DLD1 (cell line): Measurements from ENCODE around the gene PEBP1.
"Not testable (repeated sequence)": the region's sequence is repeated elsewhere in the genome, so short reads cannot be mapped to it uniquely, and the experiment has no call there.

Experiments used
- in situ Hi-C: cut with HindIII; loops from 2 replicates; pipeline ENCODE4 v1.10.0; 2017; ENCODE audit warnings: low sequenced_read_pairs

The PEBP1 gene

GRCh38 chr12:118129436-118129835 is 6.5 kb upstream of the PEBP1 start:
- in situ Hi-C loops: not testable (repeated sequence)

- in situ Hi-C loops: no loop called here
Observed at GRCh38 chr12:118136559-118137003, 657 bp downstream of the PEBP1 start.

GRCh38 chr12:118137148-118137678 is 1.3 kb downstream of the PEBP1 start:
- in situ Hi-C loops: no loop called here

GRCh38 chr12:118140825-118141224 is 4.9 kb downstream of the PEBP1 start:
- in situ Hi-C loops: no loop called here

GRCh38 chr12:118144499-118144898 is 8.6 kb downstream of the PEBP1 start:
- in situ Hi-C loops: no loop called here

GRCh38 chr12:118145113-118145797 is 9.3 kb downstream of the PEBP1 start:
- in situ Hi-C loops: no loop called here

GRCh38 chr12:118145798-118146156 is 9.9 kb downstream of the PEBP1 start:
- in situ Hi-C loops: no loop called here

GRCh38 chr12:118148287-118148686 is 12.4 kb downstream of the PEBP1 start:
- in situ Hi-C loops: no loop called here

GRCh38 chr12:118150625-118151024 is 14.7 kb downstream of the PEBP1 start:
- in situ Hi-C loops: no loop called here

- in situ Hi-C loops: no loop called here
Observed at GRCh38 chr12:118151755-118152154, 15.8 kb downstream of the PEBP1 start.

- in situ Hi-C loops: no loop called here
Observed at GRCh38 chr12:118160536-118160935, 24.6 kb downstream of the PEBP1 start.

GRCh38 chr12:118164798-118165486 is 29.0 kb downstream of the PEBP1 start:
- in situ Hi-C loops: no loop called here

- in situ Hi-C loops: no loop called here
Observed at GRCh38 chr12:118166946-118167345, 31.0 kb downstream of the PEBP1 start.

- in situ Hi-C loops: no loop called here
Observed at GRCh38 chr12:118175823-118176447, 40.0 kb downstream of the PEBP1 start.

- in situ Hi-C loops: loop anchor here (5.0 kb wide), 1 partner anchor 169 kb away; no protein-coding TSS in a partner anchor
Observed at GRCh38 chr12:118183155-118183554, 47.2 kb downstream of the PEBP1 start.

GRCh38 chr12:118183711-118184110 is 47.8 kb downstream of the PEBP1 start:
- in situ Hi-C loops: loop anchor here (5.0 kb wide), 1 partner anchor 169 kb away; no protein-coding TSS in a partner anchor

- in situ Hi-C loops: no loop called here
Observed at GRCh38 chr12:118185602-118186397, 49.9 kb downstream of the PEBP1 start.

GRCh38 chr12:118187751-118188435 is 52.0 kb downstream of the PEBP1 start:
- in situ Hi-C loops: no loop called here

GRCh38 chr12:118188690-118189371 is 52.9 kb downstream of the PEBP1 start:
- in situ Hi-C loops: no loop called here

- in situ Hi-C loops: no loop called here
Observed at GRCh38 chr12:118189741-118190191, 53.8 kb downstream of the PEBP1 start.
